OCI-LY1 (cell line): ENCODE measurements around the gene HOXD8.

Experiments
- H2AFZ ChIP-seq: fragments of 200-600 bp; sonication (generic), shearing (Covaris generic); 2 replicates; pipeline ENCODE4 v1.6.0; 2014; ENCODE audit warnings: antibody characterized with exemption, mild to moderate bottlenecking, low read length
- H3F3A ChIP-seq: fragments of 200-600 bp; sonication (generic), shearing (Covaris generic); 2 replicates; pipeline ENCODE4 v1.6.0; 2014; ENCODE audit warnings: mild to moderate bottlenecking, antibody characterized with exemption, low read length, moderate library complexity; ENCODE audit not compliant: insufficient read depth
- H3K27ac ChIP-seq: fragments of 200-600 bp; sonication (generic); 2 replicates; pipeline ENCODE4 v1.5.1; 2014; ENCODE audit warnings: low read length, mixed run types, mild to moderate bottlenecking, low read depth; ENCODE audit not compliant: poor library complexity, severe bottlenecking
- H3K27me3 ChIP-seq: fragments of 200-600 bp; sonication (generic); 2 replicates; pipeline ENCODE4 v1.6.0; 2014; ENCODE audit warnings: antibody characterized with exemption, mild to moderate bottlenecking, low read length, moderate library complexity; ENCODE audit not compliant: insufficient read depth
- H3K36me3 ChIP-seq: fragments of 200-600 bp; sonication (generic); 2 replicates; pipeline ENCODE4 v1.6.1; 2014; ENCODE audit warnings: mild to moderate bottlenecking, antibody characterized with exemption, low read length, moderate library complexity, mixed read lengths; ENCODE audit not compliant: insufficient read depth
- H3K4me1 ChIP-seq: fragments of 200-600 bp; sonication (generic); 2 replicates; pipeline ENCODE4 v1.5.1; 2014; ENCODE audit warnings: mild to moderate bottlenecking, low read length, moderate library complexity; ENCODE audit not compliant: insufficient read depth, severe bottlenecking
- H3K4me2 ChIP-seq: fragments of 200-600 bp; sonication (generic), shearing (Covaris generic); 2 replicates; pipeline ENCODE4 v1.6.1; 2014; ENCODE audit warnings: low read length
- H3K4me3 ChIP-seq: fragments of 200-600 bp; sonication (generic); 2 replicates; pipeline ENCODE4 v1.5.1; 2014; ENCODE audit warnings: low read length, low read depth, mild to moderate bottlenecking, mixed read lengths; ENCODE audit not compliant: poor library complexity, severe bottlenecking
- H3K79me2 ChIP-seq: fragments of 200-600 bp; shearing (Covaris generic); 2 replicates; pipeline ENCODE4 v1.6.1; 2016; ENCODE audit warnings: mixed run types, low read length, mixed read lengths; ENCODE audit not compliant: insufficient read depth
- H3K9ac ChIP-seq: fragments of 200-600 bp; sonication (generic), shearing (Covaris generic); 2 replicates; pipeline ENCODE4 v1.6.1; 2014; ENCODE audit warnings: mild to moderate bottlenecking, low read length, mixed read lengths
- H3K9me2 ChIP-seq: fragments of 200-600 bp; sonication (generic), shearing (Covaris generic); 2 replicates; pipeline ENCODE4 v1.6.1; 2014; ENCODE audit warnings: low read depth, mild to moderate bottlenecking, low read length, mixed read lengths
- H3K9me3 ChIP-seq: fragments of 200-600 bp; shearing (Covaris generic); 2 replicates; pipeline ENCODE4 v1.6.1; 2014; ENCODE audit warnings: low read length, mixed read lengths
- H4K20me1 ChIP-seq: fragments of 200-600 bp; sonication (generic), shearing (Covaris generic); 2 replicates; pipeline ENCODE4 v1.6.0; 2016; ENCODE audit warnings: mild to moderate bottlenecking, low read length; ENCODE audit not compliant: insufficient read depth
- EZH2 ChIP-seq: fragments of 200-600 bp; sonication (generic), shearing (Covaris generic); IDR thresholded peaks from 2 replicates; pipeline ENCODE4 v1.8.0; 2017; ENCODE audit warnings: borderline replicate concordance, mixed run types, mild to moderate bottlenecking, antibody characterized with exemption, low read length, moderate library complexity, mixed read lengths
- TF ChIP-seq, protein P1 (sequence below): fragments of 200-600 bp; sonication (generic), shearing (Covaris generic); IDR thresholded peaks from 2 replicates; pipeline ENCODE4 v1.5.1; 2017; ENCODE audit warnings: mild to moderate bottlenecking, antibody characterized with exemption, low read length, moderate library complexity, mixed read lengths

Gene HOXD8

DNA sequence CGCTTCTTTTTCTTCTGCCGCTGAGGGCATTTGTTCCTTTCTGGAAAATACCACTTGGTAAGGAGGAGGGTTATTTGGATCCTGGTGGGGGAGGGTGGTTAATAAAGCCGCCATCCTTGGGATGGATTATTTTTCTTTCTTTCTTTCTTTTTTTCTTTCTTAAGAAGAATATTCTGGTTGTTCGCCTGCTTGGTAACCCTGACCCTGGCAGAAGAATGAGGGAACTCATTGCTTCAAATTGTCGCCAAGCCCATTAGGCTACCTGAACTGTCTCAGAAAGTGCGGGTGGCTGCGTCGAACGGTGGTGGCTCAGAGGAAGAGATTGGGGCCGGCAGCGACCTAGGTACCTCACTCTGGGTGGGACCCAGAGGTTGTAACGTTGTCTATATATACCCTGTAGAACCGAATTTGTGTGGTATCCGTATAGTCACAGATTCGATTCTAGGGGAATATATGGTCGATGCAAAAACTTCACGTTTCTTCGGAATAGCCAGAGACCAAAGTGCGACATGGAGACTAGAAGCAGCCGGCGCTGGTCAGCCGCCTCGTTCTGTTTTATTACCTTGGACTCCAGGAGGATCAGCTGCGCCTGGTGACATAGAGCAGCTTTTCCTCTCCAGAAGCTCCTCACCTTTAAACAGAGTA lies 20.6 kb downstream of the HOXD8 start:
- Histone ChIP-seq H3K9me3 (no peaks in the 10 kb centered on the region), H3K9ac (no peak overlapping the region), H3K4me1 (no peaks in the 10 kb centered on the region), H3K4me2 (no peak overlapping the region), H3K36me3 (no peaks in the 10 kb centered on the region), H3F3A (no peaks in the 10 kb centered on the region), H2AFZ (no peak overlapping the region), H3K79me2 (no peaks in the 10 kb centered on the region), H3K4me3 (no peak overlapping the region), H3K27ac (no peak overlapping the region), H4K20me1 (no peaks in the 10 kb centered on the region), H3K27me3 (0 out of 2 replicates have a peak, but pooled peaks cover 3% of the 10 kb centered on the region), H3K9me2 (no peaks in the 10 kb centered on the region)
- TF ChIP-seq, protein P1, sequence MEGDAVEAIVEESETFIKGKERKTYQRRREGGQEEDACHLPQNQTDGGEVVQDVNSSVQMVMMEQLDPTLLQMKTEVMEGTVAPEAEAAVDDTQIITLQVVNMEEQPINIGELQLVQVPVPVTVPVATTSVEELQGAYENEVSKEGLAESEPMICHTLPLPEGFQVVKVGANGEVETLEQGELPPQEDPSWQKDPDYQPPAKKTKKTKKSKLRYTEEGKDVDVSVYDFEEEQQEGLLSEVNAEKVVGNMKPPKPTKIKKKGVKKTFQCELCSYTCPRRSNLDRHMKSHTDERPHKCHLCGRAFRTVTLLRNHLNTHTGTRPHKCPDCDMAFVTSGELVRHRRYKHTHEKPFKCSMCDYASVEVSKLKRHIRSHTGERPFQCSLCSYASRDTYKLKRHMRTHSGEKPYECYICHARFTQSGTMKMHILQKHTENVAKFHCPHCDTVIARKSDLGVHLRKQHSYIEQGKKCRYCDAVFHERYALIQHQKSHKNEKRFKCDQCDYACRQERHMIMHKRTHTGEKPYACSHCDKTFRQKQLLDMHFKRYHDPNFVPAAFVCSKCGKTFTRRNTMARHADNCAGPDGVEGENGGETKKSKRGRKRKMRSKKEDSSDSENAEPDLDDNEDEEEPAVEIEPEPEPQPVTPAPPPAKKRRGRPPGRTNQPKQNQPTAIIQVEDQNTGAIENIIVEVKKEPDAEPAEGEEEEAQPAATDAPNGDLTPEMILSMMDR = no peak

DNA sequence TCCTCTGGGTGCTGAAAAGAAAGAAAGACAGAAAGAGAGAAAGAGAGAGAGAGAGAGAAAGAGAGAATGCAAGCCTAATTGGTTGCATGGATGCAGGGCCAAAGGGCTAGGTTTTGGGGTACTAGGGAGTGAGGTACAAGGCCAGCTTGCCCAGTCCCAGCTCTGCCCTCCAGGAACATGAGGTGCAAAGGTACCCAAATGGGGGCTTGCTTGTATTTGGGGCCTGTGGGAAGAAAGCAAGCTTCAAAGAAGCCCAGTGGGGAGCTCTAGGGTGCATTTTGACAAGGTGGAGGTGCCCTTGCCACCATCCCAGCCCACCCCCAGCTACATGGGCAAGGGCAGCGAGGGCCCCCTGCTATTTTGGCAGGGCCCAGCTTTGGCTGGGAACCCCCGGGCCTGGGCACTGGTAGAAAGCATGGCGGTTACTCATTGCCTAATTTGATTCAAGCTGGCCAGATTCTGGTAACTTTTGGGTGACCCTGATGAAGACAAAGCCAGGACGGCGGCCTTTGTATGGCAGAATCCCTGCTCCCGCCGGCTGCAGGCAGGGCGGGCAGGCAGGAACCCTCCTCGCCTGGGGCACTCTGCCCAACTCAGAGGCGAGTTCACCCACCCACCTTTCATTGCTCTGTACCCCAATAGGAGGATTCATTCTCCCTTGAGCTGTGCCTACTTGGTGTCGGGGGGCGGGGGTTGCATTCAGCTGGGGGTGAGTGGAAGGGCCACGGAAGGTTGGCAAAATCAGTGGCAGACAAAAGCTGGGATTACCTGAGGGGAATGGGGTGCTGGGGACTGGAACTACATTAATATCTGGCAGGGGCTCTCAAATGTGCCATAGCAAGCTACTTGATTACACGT lies 21.3 kb downstream of the HOXD8 start:
- Histone ChIP-seq H3K9me2 (no peaks in the 10 kb centered on the region), H3K9ac (no peak overlapping the region), H3K9me3 (no peaks in the 10 kb centered on the region), H3K79me2 (no peaks in the 10 kb centered on the region), H3K4me1 (no peaks in the 10 kb centered on the region), H3K4me3 (no peak overlapping the region), H3K27ac (no peak overlapping the region), H3K27me3 (0 out of 2 replicates have a peak, but pooled peaks cover 1% of the 10 kb centered on the region), H4K20me1 (no peaks in the 10 kb centered on the region), H3K4me2 (no peak overlapping the region), H2AFZ (no peak overlapping the region), H3K36me3 (no peaks in the 10 kb centered on the region), H3F3A (no peaks in the 10 kb centered on the region)
- TF ChIP-seq EZH2 = no peak
- TF ChIP-seq, protein P1 = no peak

DNA sequence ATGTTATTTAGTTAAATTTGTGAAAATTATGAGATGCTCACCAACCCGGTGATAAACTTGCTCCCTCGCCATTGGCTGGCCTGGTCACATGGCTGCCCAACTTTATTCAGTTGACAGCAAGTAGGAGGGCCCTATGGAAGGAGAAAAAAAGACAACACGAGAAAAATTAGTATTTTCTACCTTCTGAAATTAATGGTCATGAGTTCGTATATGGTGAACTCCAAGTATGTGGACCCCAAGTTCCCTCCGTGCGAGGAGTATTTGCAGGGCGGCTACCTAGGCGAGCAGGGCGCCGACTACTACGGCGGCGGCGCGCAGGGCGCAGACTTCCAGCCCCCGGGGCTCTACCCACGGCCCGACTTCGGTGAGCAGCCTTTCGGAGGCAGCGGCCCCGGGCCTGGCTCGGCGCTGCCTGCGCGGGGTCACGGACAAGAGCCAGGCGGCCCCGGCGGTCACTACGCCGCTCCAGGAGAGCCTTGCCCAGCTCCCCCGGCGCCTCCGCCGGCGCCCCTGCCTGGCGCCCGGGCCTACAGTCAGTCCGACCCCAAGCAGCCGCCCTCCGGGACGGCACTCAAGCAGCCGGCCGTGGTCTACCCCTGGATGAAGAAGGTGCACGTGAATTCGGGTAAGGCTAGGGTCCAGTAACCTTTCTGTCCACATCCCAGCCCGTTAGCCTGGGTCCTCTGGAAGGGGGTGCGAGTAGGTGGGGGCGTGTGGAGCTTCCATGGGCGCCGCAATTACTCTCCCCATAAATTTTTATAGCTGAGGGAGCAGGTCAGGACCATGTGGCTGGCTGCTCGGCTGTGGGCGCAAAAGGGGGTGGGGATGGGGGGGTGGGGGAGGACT lies 22.2 kb downstream of the HOXD8 start, which contains the start of gene HOXD4:
TSS of gene HOXD4 (plus strand) at position 109 of the 846 bp plus-strand sequence. CDS start at position 193, 84 bp downstream.
- Histone ChIP-seq H3F3A (no peaks in the 10 kb centered on the region), H3K36me3 (no peaks in the 10 kb centered on the region), H3K9me2 (no peaks in the 10 kb centered on the region), H3K27ac (no peak within 1 kb of the TSS), H3K4me2 (no peak within 1 kb of the TSS), H2AFZ (no peak within 1 kb of the TSS), H3K9me3 (no peaks in the 10 kb centered on the region), H3K4me1 (no peaks in the 10 kb centered on the region), H3K79me2 (no peaks in the 10 kb centered on the region), H3K27me3 (no peaks in the 10 kb centered on the region), H3K9ac (no peak within 1 kb of the TSS), H4K20me1 (no peaks in the 10 kb centered on the region), H3K4me3 (no peak within 1 kb of the TSS)
- TF ChIP-seq, protein P1 = no peak
